NCI-H1436 treated with DMSO at 0.1 percent for 48 hours (cell line): Measurements from ENCODE around the gene BLTP1.

ENCODE experiments used
- DNase-seq: peaks from one replicate; lab custom pipeline; 2025; lab: John Stamatoyannopoulos, UW

The BLTP1 gene

DNA sequence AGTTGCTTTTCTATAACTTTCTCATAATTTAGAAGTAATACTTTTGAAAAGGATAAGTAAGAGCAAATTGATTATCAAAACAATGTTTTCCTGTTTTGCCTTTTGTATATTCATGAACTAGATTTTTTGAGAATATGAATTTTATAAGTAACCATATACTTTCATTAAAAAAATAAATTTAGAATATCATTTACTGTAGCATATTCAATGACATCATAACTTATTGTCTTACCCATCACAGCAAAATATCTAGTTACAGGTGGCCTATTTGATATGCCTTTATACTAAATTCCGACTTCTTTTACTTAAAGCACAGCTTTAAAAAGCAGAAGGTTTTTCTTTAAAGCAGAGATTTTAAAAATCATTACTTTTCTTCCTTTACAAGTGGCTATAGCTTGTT, 20.1 kb downstream of the BLTP1 start:
- DNase-seq, result no peak

DNA sequence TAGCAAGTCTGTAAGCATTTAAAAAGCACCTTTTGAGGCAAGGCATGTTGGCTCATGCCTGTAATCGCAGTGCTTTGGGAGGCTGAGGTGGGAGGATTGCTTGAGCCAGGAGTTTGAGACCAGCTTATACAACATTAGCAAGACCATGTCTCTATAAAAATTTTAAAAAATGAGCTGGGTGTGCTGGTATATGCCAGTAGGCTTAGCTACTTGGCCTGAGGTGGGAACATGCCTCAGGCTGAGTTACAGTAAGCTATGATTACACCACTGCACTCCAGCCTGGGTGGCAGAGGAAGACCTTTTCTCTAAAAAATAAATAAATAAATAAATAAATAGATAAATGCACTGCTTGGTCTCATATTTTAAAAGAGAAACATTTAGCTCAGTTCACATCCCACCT, 26.8 kb downstream of the BLTP1 start:
- DNase-seq, result no peak

DNA sequence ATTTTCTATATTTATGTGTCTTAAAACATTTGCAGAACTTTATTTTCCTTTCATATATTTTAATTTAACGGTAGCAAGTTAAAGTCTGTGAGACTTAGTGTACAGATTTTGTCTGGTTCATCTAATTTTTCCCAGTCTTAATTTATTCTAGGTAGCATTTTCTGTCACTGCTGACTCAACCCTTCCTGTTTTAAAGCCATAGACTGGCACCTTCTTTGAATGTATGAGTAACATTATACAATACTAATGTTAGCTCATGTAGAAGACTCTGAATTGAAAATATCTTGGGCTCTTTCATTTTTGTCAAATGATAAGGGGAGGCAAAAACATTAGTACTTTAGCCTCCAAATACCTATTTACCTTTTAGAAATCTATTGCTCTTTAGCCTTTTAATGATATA, 43.6 kb downstream of the BLTP1 start:
- DNase-seq, result no peak
